ENCODE data around the gene HMGCS1. TPM values are rescaled to one million over a fixed set of nuclear protein-coding genes. Genes with fewer than 3 reads are reported as not detected.
A peak's percentile ranks its signal among the peaks of the same experiment; 100 is the strongest.

The HMGCS1 gene
- total and polyA plus RNA-seq, 2 of the 13 experiments (the other 11 are each of a cell fraction or from before 2014, with no cell fraction given), result 56.8 to 318 TPM

DNA sequence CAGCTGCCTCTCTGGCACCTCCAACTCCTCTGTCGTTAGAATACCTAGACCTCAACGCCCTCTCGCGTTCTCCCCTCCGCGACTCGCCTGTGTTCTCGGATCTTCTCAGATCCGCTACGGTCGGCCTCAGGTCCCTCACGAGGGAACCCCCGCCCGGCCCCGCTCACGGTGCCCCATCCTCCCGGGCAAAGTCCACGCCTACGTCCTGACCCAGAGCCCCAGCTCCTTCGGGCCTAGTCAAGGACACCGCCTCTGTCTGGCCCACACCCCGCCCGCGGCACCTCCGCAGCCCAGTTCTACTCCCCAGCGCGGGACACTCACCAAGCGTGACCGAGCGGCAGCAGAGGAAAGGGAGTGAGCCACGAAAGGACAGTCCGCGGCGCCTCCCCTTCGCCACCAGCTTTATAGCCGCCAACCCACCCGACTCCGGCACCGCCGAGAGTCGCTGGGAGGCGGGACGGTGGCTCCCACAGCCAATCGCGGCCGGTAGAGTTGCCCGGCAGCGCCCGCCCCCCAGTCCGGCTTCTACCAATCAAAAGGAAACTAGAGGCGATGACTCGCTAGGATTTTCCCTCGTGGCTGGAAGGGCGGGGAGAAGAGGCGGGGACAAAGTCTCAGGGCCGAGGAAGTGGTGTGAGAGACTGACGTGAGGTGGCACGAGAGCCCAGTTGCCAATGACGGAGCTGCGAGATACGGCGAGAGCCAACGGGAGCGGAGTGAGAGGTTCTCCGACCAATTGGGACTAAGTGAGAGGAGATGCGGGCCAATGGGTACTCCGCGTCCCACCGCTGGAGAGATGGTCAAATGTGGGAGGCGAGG lies at the start of gene HMGCS1 (continued):
- TF ChIP-seq, protein P1, sequence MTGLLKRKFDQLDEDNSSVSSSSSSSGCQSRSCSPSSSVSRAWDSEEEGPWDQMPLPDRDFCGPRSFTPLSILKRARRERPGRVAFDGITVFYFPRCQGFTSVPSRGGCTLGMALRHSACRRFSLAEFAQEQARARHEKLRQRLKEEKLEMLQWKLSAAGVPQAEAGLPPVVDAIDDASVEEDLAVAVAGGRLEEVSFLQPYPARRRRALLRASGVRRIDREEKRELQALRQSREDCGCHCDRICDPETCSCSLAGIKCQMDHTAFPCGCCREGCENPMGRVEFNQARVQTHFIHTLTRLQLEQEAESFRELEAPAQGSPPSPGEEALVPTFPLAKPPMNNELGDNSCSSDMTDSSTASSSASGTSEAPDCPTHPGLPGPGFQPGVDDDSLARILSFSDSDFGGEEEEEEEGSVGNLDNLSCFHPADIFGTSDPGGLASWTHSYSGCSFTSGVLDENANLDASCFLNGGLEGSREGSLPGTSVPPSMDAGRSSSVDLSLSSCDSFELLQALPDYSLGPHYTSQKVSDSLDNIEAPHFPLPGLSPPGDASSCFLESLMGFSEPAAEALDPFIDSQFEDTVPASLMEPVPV (CRISPR knock-in tag; IDR thresholded peaks at IDR 0.05), result 0 out of 2 replicates have a peak, but pooled peaks have one; percentile 57
- TF ChIP-seq, protein P2, sequence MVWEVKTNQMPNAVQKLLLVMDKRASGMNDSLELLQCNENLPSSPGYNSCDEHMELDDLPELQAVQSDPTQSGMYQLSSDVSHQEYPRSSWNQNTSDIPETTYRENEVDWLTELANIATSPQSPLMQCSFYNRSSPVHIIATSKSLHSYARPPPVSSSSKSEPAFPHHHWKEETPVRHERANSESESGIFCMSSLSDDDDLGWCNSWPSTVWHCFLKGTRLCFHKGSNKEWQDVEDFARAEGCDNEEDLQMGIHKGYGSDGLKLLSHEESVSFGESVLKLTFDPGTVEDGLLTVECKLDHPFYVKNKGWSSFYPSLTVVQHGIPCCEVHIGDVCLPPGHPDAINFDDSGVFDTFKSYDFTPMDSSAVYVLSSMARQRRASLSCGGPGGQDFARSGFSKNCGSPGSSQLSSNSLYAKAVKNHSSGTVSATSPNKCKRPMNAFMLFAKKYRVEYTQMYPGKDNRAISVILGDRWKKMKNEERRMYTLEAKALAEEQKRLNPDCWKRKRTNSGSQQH (CRISPR knock-in tag; IDR thresholded peaks at IDR 0.05; ENCODE audit: low read depth), result peak; percentile 84
- TF ChIP-seq ZNF724P (CRISPR knock-in tag; IDR thresholded peaks at IDR 0.05; ENCODE audit: borderline replicate concordance), result peak; percentile 76; the same call in 1 of the 2 replicates
- TF ChIP-seq ZNF713 (CRISPR knock-in tag; IDR thresholded peaks at IDR 0.05), result no peak; the same call in 1 of the 2 replicates
- no peak for TF ChIP-seq ZNF530 (CRISPR knock-in tag; IDR thresholded peaks at IDR 0.05; ENCODE audit: low read depth)
- TF ChIP-seq NFE2 (CRISPR knock-in tag; IDR thresholded peaks at IDR 0.05), result no peak
- peak; percentile 46; the same call in 1 of the 2 replicates for TF ChIP-seq PCBP1 (IDR thresholded peaks at IDR 0.05; ENCODE audit: borderline replicate concordance, low read depth, low read length)
- TF ChIP-seq ZNF775 (CRISPR knock-in tag; IDR thresholded peaks at IDR 0.05; ENCODE audit: borderline replicate concordance), result no peak
- TF ChIP-seq IKZF4 (CRISPR knock-in tag; IDR thresholded peaks at IDR 0.05; ENCODE audit: borderline replicate concordance, low read depth, not compliant biosample characterization), result peak; percentile 59
- TF ChIP-seq KDM5B (CRISPR knock-in tag; IDR thresholded peaks at IDR 0.05; ENCODE audit: borderline replicate concordance), result peak; percentile 94
- TF ChIP-seq ATRX (CRISPR knock-in tag; IDR thresholded peaks at IDR 0.05; ENCODE audit: borderline replicate concordance), result no peak
- peak; percentile 69; the same call in 1 of the 3 replicates for TF ChIP-seq MXI1 (IDR thresholded peaks at IDR 0.05; ENCODE audit: borderline replicate concordance, low read depth, low read length)
- TF ChIP-seq ZNF460 (CRISPR knock-in tag; IDR thresholded peaks at IDR 0.05; ENCODE audit: borderline replicate concordance), result peak; percentile 24; the same call in 1 of the 2 replicates
- TF ChIP-seq PAWR (CRISPR knock-in tag; IDR thresholded peaks at IDR 0.05; ENCODE audit: borderline replicate concordance), result no peak
- no peak for TF ChIP-seq ZNF382 (CRISPR knock-in tag; IDR thresholded peaks at IDR 0.05; ENCODE audit: borderline replicate concordance)
- peak; percentile 94 for TF ChIP-seq SP2 (CRISPR knock-in tag; IDR thresholded peaks at IDR 0.05)
- TF ChIP-seq, protein P3, sequence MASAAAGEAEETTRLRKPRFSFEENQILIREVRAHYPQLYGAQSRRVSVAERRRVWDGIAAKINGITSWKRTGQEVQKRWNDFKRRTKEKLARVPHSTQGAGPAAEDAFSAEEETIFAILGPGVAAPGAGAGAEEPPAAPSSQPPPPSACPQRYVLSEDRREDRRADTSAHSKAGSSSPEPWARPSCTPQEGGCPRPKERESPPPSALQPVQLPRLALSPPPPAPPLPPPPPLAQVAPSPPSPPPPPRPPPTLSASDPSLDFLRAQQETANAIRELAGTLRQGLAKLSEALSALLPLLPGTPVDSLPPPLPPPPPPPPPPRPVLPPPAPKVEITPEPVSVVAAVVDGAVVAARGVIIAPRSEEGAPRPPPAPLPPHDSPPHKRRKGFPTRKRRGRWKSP (CRISPR knock-in tag; IDR thresholded peaks at IDR 0.05), result no peak
- TF ChIP-seq, protein P4, sequence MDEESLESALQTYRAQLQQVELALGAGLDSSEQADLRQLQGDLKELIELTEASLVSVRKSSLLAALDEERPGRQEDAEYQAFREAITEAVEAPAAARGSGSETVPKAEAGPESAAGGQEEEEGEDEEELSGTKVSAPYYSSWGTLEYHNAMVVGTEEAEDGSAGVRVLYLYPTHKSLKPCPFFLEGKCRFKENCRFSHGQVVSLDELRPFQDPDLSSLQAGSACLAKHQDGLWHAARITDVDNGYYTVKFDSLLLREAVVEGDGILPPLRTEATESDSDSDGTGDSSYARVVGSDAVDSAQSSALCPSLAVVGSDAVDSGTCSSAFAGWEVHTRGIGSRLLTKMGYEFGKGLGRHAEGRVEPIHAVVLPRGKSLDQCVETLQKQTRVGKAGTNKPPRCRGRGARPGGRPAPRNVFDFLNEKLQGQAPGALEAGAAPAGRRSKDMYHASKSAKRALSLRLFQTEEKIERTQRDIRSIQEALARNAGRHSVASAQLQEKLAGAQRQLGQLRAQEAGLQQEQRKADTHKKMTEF (CRISPR knock-in tag; IDR thresholded peaks at IDR 0.05), result peak; percentile 70
- TF ChIP-seq SP1 (IDR thresholded peaks at IDR 0.05), result no peak
- TF ChIP-seq SP1 (CRISPR knock-in tag; IDR thresholded peaks at IDR 0.05), result peak; percentile 70
- TF ChIP-seq ZNF670 (CRISPR knock-in tag; IDR thresholded peaks at IDR 0.05; ENCODE audit: borderline replicate concordance), result no peak
- TF ChIP-seq NKX3-1 (CRISPR knock-in tag; IDR thresholded peaks at IDR 0.05), result no peak; the same call in 1 of the 2 replicates
- TF ChIP-seq RFX3 (CRISPR knock-in tag; IDR thresholded peaks at IDR 0.05), result no peak; the same call in 1 of the 2 replicates
- TF ChIP-seq NR3C1 (CRISPR knock-in tag; IDR thresholded peaks at IDR 0.05), result no peak
